SJSA1 (cell line): ENCODE results near the gene TNFAIP6. TPM values are rescaled to one million over a fixed set of nuclear protein-coding genes. Genes with fewer than 3 reads are reported as not detected.

Source experiments
- DNase-seq, 2 experiments: peaks; one replicate each; pipeline ENCODE4 v3.0.0-alpha.2; 2015 to 2020; ENCODE audit warnings: low spot score in 2 of 2, low read depth in 1 of 2
- H3K27ac ChIP-seq: fragments of 250-450 bp; sonication (Bioruptor Pico); 2 replicates; pipeline ENCODE4 v1.5.1; 2020; ENCODE audit warnings: mild to moderate bottlenecking, moderate library complexity
- H3K27me3 ChIP-seq: fragments of 250-450 bp; sonication (Bioruptor Pico); replicated peaks from 2 replicates; pipeline ENCODE4 v1.5.1; 2020; ENCODE audit warnings: mild to moderate bottlenecking, moderate library complexity
- H3K36me3 ChIP-seq: fragments of 250-450 bp; sonication (Bioruptor Pico); 2 replicates; pipeline ENCODE4 v1.5.1; 2020; ENCODE audit warnings: mild to moderate bottlenecking
- H3K4me1 ChIP-seq: fragments of 250-450 bp; sonication (Bioruptor Pico); replicated peaks from 2 replicates; pipeline ENCODE4 v1.6.1; 2021; ENCODE audit warnings: mild to moderate bottlenecking
- H3K4me3 ChIP-seq: fragments of 250-450 bp; sonication (Bioruptor Pico); 2 replicates; pipeline ENCODE4 v1.5.1; 2020; ENCODE audit warnings: mild to moderate bottlenecking
- H3K9me3 ChIP-seq: fragments of 250-450 bp; sonication (Bioruptor Pico); replicated peaks from 2 replicates; pipeline ENCODE4 v1.5.1; 2020; ENCODE audit warnings: mild to moderate bottlenecking
- total RNA-seq: library from RNA; depleted of rRNA; stranded (reverse); fragments of >200 nt; shearing (Covaris generic); gene quantifications from 2 replicates; pipeline ENCODE4 v1.2.3, GENCODE V29; 2014

TNFAIP6 gene
- total RNA-seq, 1 experiment from 2014 or later, result 1.3 TPM

GRCh38 chr2:151380580-151381235 lies 23.3 kb downstream of the TNFAIP6 start:
- Histone ChIP-seq H3K4me1 (no peaks in the 10 kb centered on the region), H3K4me3 (no peak overlapping the region), H3K36me3 (no peaks in the 10 kb centered on the region), H3K27ac (no peak overlapping the region), H3K27me3 (no peaks in the 10 kb centered on the region), H3K9me3 (no peaks in the 10 kb centered on the region)
- no peak for DNase-seq

- Histone ChIP-seq H3K36me3 (no peaks in the 10 kb centered on the region), H3K4me1 (no peaks in the 10 kb centered on the region), H3K27me3 (no peaks in the 10 kb centered on the region), H3K27ac (no peak overlapping the region), H3K4me3 (no peak overlapping the region), H3K9me3 (no peaks in the 10 kb centered on the region)
- no peak for DNase-seq
Observed at GRCh38 chr2:151381266-151381665, 23.9 kb downstream of the TNFAIP6 start.

- no peaks in the 10 kb centered on the region for H3K36me3 ChIP-seq
- no peak overlapping the region for H3K27ac ChIP-seq
- H3K27me3 ChIP-seq, result no peaks in the 10 kb centered on the region
- H3K4me3 ChIP-seq, result no peak overlapping the region
- H3K4me1 ChIP-seq, result no peaks in the 10 kb centered on the region
- H3K9me3 ChIP-seq, result no peaks in the 10 kb centered on the region
- no peak for DNase-seq
Observed at GRCh38 chr2:151388011-151388410, 30.6 kb downstream of the TNFAIP6 start.

- Histone ChIP-seq H3K27ac (no peak overlapping the region), H3K4me3 (no peak overlapping the region), H3K27me3 (no peaks in the 10 kb centered on the region), H3K4me1 (no peaks in the 10 kb centered on the region), H3K9me3 (no peaks in the 10 kb centered on the region), H3K36me3 (no peaks in the 10 kb centered on the region)
- DNase-seq, result no peak
Observed at GRCh38 chr2:151391436-151391835, 34.0 kb downstream of the TNFAIP6 start.

GRCh38 chr2:151394509-151394908 lies 37.1 kb downstream of the TNFAIP6 start:
- no peaks in the 10 kb centered on the region for H3K36me3 ChIP-seq
- no peaks in the 10 kb centered on the region for H3K27me3 ChIP-seq
- no peak overlapping the region for H3K4me3 ChIP-seq
- no peaks in the 10 kb centered on the region for H3K9me3 ChIP-seq
- DNase-seq, result no peak
- no peaks in the 10 kb centered on the region for H3K4me1 ChIP-seq
- no peak overlapping the region for H3K27ac ChIP-seq

GRCh38 chr2:151395509-151396374 lies 38.4 kb downstream of the TNFAIP6 start:
- Histone ChIP-seq H3K9me3 (no peaks in the 10 kb centered on the region), H3K4me1 (no peaks in the 10 kb centered on the region), H3K27me3 (no peaks in the 10 kb centered on the region), H3K27ac (no peak overlapping the region), H3K4me3 (no peak overlapping the region), H3K36me3 (no peaks in the 10 kb centered on the region)
- no peak for DNase-seq

GRCh38 chr2:151399981-151400380 lies 42.6 kb downstream of the TNFAIP6 start:
- H3K27me3 ChIP-seq, result no peaks in the 10 kb centered on the region
- H3K36me3 ChIP-seq, result no peaks in the 10 kb centered on the region
- H3K4me1 ChIP-seq, result no peaks in the 10 kb centered on the region
- H3K9me3 ChIP-seq, result no peaks in the 10 kb centered on the region
- DNase-seq, result no peak
- no peak overlapping the region for H3K4me3 ChIP-seq
- H3K27ac ChIP-seq, result no peak overlapping the region

- H3K4me3 ChIP-seq, result no peak overlapping the region
- no peaks in the 10 kb centered on the region for H3K27me3 ChIP-seq
- no peaks in the 10 kb centered on the region; the same call in 1 of the 2 replicates for H3K9me3 ChIP-seq
- DNase-seq, result no peak
- H3K36me3 ChIP-seq, result no peaks in the 10 kb centered on the region
- H3K27ac ChIP-seq, result no peak overlapping the region
- H3K4me1 ChIP-seq, result no peaks in the 10 kb centered on the region
Observed at GRCh38 chr2:151401149-151401548, 43.8 kb downstream of the TNFAIP6 start.

- DNase-seq, result no peak
Observed at GRCh38 chr2:151403914-151404313, 46.5 kb downstream of the TNFAIP6 start.

GRCh38 chr2:151405376-151405775 lies 48.0 kb downstream of the TNFAIP6 start:
- Histone ChIP-seq H3K4me1 (peaks cover 3% of the 10 kb centered on the region; the same call in 1 of the 2 replicates), H3K4me3 (no peak overlapping the region), H3K36me3 (peaks cover 7% of the 10 kb centered on the region), H3K27me3 (no peaks in the 10 kb centered on the region), H3K9me3 (no peaks in the 10 kb centered on the region; the same call in 1 of the 2 replicates), H3K27ac (no peak overlapping the region)
- DNase-seq, result no peak

More at GRCh38 chr2:151403914-151404313, 46.5 kb downstream of the TNFAIP6 start:
- Histone ChIP-seq H3K27ac (no peak overlapping the region), H3K4me1 (no peaks in the 10 kb centered on the region), H3K9me3 (no peaks in the 10 kb centered on the region; the same call in 1 of the 2 replicates), H3K36me3 (no peaks in the 10 kb centered on the region), H3K4me3 (no peak overlapping the region), H3K27me3 (no peaks in the 10 kb centered on the region)

GRCh38 chr2:151407281-151407680 lies 49.9 kb downstream of the TNFAIP6 start:
- no peaks in the 10 kb centered on the region for H3K27me3 ChIP-seq
- no peak overlapping the region for H3K4me3 ChIP-seq
- peaks cover 20% of the 10 kb centered on the region for H3K36me3 ChIP-seq
- H3K4me1 ChIP-seq, result peaks cover 3% of the 10 kb centered on the region; the same call in 1 of the 2 replicates
- no peak for DNase-seq
- H3K27ac ChIP-seq, result no peak overlapping the region
- H3K9me3 ChIP-seq, result no peaks in the 10 kb centered on the region; the same call in 1 of the 2 replicates

GRCh38 chr2:151408788-151409600 lies 51.6 kb downstream of the TNFAIP6 start:
- H3K36me3 ChIP-seq, result peaks cover 37% of the 10 kb centered on the region
- H3K4me1 ChIP-seq, result peaks cover 3% of the 10 kb centered on the region; the same call in 1 of the 2 replicates
- H3K27me3 ChIP-seq, result no peaks in the 10 kb centered on the region
- peak overlapping the region; percentile 91 for H3K27ac ChIP-seq
- no peaks in the 10 kb centered on the region; the same call in 1 of the 2 replicates for H3K9me3 ChIP-seq
- peak overlapping the region; percentile 78 for H3K4me3 ChIP-seq
- DNase-seq, result peak in 1 of 2 experiments; percentile 47
